NT2/D1 (cell line): ENCODE measurements around the gene MAMDC4.

ENCODE experiments used
- SUZ12 ChIP-seq: IDR thresholded peaks from 2 replicates; pipeline ENCODE4 v1.6.1; 2011; ENCODE audit not compliant: insufficient read length, insufficient read depth; ENCODE audit errors: extremely low read depth
- YY1 ChIP-seq: IDR thresholded peaks from 2 replicates; pipeline ENCODE4 v1.6.1; 2011; ENCODE audit not compliant: insufficient read length, insufficient read depth
- ZNF274 ChIP-seq: IDR thresholded peaks from 2 replicates; pipeline ENCODE4 v1.6.1; 2011; ENCODE audit warnings: mild to moderate bottlenecking, low read depth, low read length

DNA sequence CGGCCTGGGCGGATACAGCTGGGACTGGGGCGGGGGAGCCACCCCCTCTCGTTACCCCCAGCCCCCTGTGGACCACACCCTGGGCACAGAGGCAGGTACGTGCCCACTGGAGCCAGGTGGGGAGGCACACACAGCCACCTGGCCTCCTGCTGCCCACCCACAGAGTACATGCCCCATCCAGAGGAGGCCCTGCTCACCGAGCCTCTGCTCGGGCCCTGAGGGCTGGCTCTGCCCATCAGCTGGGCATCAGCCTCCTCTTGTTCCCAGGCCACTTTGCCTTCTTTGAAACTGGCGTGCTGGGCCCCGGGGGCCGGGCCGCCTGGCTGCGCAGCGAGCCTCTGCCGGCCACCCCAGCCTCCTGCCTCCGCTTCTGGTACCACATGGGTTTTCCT, 6.3 kb downstream of the MAMDC4 start:
- TF ChIP-seq ZNF274 (no peak), YY1 (no peak), SUZ12 (no peak)
